HG03039 (cell line): ENCODE measurements around the gene DSE.
"Not testable (repeated sequence)": the region's sequence is repeated elsewhere in the genome, so short reads cannot be mapped to it uniquely, and the experiment has no call there.

Experiments
- ATAC-seq: cut with Tn5 transposase; IDR thresholded peaks from one replicate; pipeline ENCODE4 v1.9.1; 2021; ENCODE audit warnings: mild to moderate bottlenecking, moderate library complexity; ENCODE audit not compliant: unreplicated experiment

Gene DSE

DNA sequence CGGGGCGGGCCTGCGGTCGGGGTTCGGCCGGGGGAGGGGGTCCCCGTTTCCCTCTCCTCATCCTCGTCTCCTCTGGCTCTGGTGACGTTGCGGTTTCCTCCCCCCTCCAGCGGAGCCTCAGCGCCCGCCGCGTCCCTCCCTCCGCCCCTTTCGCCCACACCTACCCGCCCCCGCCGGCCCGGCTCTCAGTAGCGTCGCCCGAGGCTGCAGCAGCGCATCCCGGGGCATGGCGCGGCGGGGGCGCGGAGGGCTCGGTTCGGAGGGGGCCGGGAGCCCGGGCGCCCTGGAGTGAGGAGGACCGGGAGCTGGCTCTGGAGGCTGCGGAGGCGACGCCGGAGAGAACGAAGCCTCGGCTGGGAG lies at the start of gene DSE:
Gene DSE (plus strand): TSS at position 188 of the 360 bp plus-strand sequence. CDS start 28,304 bp downstream, outside the sequence.
- peak; percentile 78 for ATAC-seq

DNA sequence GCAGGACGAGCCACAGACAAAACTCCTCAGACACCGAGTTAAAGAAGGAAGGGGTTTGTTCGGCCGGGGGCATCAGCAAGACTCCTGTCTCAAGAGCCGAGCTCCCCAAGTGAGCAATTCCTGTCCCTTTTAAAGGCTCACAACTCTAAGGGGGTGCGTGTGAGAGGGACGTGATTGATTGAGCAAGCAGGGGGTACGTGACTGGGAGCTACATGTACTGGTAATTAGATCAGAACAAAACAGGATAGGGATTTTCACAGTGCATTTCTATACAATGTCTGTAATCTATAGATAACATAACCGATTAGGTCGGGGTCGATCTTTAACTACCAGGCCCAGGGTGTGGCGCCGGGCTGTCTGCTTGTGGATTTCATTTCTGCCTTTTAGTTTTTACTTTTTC lies 48.8 kb upstream of the DSE start:
- not testable (repeated sequence) for ATAC-seq

DNA sequence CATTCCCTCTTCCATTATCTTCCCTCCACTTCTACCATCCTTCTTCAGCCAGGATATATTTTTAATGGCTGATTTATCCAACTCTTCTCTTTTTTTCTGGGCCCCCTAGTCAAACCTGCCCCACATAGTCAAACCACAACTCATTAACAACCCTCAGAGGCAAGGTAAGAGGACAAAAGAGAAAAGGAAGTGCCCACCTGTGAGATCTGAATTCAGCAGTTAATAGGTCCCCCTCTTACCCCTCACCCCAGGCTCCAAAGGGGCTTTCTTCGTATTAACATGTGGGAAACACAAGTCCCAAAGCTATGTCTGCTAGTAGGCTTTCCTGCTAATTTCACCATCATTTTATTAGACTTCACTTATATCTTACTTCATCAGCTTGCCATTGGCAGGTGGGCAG lies 46.9 kb upstream of the DSE start:
- no peak for ATAC-seq

DNA sequence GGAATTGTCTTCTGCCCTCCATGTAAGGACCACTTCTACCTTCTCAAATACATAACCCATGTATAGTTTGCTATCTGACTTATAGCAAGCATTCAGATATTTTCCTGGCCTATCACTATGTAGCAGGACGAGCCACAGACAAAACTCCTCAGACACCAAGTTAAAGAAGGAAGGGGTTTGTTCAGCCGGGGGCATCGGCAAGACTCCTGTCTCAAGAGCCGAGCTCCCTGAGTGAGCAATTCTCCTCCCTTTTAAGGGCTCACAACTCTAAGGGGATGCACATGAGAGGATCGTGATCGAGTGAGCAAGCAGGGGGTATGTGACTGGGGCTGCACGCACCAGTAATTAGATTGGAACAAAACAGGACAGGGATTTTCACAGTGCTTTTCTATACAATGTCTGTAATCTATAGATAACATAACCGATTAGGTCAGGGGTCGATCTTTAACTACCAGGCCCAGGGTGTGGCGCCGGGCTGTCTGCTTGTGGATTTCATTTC lies 45.1 kb upstream of the DSE start:
- not testable (repeated sequence) for ATAC-seq

DNA sequence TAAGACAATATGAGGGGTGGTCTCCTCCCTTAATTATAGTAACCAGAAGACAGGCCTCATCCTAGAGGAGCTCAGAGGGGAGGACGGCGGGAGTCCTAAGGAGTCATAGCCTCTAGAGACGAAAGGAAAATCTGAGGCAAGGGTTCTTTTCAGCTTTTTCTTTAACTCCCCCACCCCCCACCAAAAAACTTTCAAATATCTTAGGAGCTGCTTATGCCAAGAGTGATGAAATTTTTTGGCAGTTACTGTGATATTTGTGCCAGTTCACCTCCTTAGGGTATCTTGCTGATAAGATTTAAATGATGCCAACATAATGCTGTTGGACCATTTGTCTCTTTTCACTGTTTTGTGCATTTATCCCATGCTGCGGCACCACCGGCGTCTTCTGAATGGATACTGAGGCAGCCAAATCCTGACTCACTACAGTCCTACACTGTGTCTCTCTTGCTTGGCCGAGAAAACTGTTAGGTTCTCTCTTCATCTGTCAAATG lies 44.5 kb upstream of the DSE start:
- ATAC-seq, result no peak

DNA sequence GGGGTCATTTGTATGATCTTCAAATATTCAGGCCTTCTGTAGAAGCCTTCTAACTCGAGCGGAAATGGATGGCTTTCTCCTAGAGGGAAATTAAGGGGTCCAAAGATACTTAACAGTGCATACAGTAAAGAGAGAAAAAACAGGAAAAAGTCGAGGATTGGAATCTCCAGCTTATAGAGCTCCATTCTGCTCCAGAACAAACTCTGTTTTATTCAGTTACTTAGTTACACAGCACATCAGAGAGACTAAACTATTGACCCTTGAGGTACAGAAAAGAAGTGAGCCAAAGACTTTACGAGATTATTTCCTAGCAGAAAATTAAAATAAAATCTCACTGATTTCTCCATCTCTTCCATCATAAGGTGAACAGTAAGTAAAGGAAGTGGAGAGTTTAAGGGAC lies 43.8 kb upstream of the DSE start:
- ATAC-seq, result no peak

DNA sequence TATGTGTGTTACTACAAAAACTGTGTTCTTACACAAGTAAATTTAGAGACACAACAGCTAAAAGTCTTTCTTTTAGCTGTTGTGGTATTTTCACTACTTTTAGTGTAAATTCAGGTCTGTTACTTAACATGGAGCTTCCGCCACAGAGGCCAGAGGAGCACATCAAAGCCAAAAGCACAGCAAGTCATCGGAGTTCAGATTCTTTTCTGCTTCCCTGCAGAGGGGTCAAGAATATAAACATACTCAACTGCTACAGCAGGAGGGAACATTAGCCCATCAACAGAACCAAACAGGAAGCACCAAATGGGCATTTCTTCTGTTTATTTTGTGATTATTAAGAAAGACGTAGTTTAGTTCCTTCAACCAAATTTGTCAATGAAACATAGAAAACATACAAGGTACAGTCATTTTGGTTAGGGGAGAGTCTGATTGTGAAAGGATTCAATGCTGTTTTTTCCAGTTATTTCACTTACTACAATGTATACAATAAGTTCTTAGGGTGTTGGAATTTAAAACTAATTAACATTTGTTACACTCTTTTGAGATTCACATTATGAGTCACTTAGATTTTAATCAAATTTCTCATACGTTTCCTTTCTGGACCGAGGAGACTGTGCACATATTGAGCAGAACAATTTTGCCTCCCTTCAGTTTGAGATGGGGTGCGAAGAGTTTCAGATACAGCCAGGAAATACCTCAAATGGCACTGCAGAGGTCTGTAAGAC lies 42.8 kb upstream of the DSE start:
- no peak for ATAC-seq

DNA sequence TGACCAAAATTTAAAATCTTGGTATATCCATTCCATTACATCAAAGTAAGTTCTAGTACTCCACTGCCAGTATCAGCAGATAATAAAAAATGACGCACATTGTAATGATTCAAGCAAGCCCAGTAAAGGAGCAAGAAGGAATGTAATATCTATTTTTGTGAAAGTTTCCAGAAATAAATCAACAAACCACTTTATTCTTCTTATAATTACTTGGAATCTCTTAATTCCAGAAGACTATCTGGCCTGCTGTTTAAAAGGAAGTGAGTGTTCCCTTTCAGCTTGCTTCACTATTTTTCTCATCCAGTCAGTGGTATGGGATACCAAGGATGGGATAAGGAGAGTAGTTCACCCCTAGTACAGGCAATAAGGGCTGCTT lies 42.2 kb upstream of the DSE start:
- no peak for ATAC-seq

DNA sequence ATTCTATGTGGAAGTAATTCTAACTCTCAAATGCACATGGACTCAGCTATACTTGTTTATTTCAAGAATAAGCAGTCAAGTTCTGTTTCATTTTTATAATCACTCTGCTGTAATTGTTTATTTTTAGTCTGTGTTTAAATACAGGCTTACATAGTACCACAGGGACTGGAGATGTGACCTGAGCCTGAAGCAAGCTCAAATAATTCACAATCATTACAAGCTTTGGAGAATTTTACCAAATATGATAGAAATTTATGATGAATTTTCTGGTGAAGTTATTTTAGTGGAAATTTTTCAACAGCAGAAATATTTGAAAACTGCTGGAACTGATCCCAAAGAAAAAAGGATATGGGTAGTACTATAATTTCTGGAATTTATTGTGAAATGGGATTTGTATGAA lies 41.6 kb upstream of the DSE start:
- no peak for ATAC-seq

DNA sequence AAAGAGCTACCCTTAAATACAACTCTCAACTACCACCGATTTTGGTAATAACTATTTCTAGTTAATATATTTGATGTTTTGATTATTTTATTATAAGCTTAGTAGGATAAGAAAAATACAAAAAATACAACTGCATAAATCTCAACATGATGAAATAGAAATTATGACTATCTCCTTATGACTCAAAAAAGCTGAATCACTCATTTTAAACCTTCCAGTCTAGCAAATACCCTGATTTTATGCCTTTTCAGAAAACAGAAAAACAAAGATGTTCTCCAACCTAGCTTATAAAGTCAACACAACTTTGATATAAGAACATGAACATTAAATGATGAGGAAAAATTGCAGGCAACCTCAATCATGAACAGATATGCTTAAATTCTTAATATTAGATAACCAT lies 40.2 kb upstream of the DSE start:
- ATAC-seq, result no peak

DNA sequence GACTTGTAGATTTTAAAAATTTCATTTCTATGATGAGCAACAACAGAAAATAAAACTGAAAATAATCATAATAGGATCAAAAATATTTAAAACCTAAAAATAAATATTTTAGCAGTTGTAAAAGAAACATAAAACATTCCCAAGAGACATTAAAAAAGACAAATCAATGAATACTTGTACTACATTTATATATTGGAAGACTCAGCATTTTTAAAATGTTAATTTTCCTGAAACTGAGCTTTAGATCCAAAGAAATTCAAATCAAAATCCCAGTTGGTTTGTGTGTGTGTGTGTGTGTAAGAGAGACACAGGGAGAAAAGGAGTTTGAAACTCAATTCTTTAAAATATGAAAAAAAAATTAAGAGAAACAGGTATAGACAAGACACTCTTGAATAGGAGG lies 38.7 kb upstream of the DSE start:
- ATAC-seq, result no peak

DNA sequence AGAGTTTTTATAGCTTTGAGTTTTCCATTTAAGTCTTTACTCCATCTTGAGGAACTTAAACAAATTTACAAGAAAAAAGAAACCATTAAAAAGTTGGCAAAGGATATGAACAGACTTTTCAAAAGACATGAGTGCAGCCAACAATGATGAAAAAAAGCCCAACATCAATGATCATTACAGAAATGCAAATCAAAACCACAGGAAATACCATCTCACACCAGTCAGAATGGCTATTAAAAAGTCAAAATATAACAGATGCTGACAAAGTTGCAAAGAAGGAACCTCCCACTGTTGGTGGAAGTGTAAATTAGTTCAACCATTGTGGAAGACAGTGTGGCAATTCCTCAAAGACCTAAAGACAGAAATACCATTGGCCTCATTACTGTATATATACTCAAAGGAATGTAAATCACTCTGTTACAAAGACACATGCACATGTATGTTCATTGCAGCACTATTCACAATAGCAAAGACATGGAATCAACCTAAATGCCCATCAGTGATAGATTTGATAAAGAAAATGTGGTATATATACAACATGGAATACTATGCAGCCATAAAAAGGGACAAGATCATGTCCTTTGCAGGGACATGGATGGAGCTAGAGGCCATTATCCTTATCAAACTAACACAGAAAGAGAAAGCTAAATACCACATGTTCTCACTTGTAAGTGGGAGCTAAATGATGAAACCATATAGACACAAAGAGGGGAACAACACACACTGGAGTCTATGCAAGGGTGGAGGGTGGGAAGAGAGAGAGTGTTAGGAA lies 35.9 kb upstream of the DSE start:
- ATAC-seq, result not testable (repeated sequence)

DNA sequence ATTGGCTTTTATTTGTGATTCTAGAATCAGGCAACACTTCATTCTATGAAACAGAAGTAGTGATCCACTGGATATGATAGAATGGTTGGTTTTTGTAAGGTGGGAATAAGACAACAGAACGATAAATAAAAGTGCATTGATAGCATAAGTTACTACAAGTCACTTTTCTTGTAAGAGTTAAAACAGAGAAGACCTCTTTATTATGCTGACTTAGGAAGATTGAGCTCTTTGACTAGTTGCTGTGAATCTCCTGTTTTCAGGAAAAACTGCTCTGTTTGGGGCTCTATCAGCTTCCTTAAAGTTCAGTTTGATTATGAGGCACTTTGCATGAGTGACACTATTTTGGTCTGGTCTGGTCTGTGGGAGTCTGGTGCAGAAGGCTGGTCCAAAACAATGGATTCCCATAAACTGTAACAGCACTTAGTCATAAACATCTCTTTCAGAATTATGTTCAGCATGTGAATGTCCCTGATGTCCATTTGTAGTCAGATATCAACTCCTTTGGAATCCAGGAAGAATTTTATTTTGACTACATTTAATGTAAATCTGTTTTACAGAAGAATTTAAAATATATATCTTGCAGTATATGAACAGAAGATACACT lies 35.0 kb upstream of the DSE start:
- no peak for ATAC-seq

DNA sequence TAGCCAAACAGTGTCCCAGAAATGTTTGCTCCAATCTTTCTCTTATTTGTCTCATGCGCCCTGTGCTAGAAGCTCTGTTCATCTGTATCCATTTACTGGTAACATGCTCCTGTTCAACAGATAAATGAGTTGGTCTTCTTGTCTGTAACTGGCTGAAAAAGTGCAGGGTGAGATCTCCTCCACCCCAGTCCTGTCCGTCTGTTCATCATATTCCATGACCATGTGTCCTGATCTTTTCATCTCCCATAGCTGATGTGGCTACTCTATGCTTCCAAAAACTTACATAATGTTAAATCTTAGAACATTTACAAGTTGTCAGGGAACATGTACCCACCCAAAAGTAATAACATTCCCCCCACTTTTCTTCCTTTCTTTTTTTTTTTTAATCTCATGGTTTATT lies 31.8 kb upstream of the DSE start:
- ATAC-seq, result no peak

DNA sequence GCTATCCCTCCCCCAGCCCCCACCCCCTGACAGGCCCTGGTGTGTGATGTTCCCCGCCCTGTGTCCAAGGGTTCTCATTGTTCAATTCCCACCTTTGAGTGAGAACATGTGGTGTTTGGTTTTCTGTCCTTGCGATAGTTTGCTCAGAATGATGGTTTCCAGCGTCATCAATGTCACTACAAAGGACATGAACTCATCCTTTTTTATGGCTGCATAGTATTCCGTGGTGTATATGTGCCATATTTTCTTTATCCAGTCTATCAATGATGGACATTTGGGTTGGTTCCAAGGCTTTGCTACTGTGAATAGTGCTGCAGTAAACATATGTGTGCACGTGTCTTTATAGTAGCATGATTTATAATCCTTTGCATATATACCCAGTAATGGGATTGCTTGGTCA lies 30.1 kb upstream of the DSE start:
- not testable (repeated sequence) for ATAC-seq

DNA sequence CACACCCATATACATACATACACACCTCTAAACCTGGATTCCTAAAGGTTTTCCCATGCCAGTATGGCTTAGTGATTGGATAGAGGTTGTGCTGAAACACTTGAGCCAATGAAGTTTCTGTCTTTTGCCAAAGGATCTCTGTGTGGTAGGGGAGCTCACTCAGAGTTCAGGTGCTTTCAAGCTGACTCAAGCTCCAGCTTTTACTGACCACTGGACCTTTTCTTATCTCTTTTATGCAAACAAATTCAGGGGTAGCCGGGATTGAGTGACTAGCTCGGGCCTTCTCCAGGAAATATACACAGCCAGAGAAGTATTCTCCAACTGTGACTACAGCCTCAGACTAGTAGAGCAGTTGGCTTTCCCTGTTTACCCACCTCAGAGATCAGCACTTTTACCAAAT lies 21.5 kb upstream of the DSE start:
- no peak for ATAC-seq

DNA sequence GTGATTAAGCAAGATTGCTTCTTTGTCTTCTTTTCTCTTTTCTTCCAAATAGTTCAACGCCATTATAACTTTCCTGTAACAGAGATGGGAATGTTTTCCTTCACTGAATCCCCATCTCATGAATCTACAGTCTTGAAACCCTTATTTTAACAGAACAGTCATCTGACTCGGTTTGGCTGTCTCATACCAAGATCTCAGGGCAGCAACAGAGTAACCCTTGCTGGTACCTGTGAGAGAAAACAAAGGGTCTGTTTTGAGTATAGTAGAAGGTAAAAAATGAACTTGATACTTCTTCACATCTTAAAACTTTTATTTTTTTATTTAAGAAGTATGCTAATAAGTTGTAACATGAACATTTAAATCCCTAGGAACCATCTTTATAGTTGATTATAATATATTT lies 19.6 kb upstream of the DSE start:
- ATAC-seq, result no peak

DNA sequence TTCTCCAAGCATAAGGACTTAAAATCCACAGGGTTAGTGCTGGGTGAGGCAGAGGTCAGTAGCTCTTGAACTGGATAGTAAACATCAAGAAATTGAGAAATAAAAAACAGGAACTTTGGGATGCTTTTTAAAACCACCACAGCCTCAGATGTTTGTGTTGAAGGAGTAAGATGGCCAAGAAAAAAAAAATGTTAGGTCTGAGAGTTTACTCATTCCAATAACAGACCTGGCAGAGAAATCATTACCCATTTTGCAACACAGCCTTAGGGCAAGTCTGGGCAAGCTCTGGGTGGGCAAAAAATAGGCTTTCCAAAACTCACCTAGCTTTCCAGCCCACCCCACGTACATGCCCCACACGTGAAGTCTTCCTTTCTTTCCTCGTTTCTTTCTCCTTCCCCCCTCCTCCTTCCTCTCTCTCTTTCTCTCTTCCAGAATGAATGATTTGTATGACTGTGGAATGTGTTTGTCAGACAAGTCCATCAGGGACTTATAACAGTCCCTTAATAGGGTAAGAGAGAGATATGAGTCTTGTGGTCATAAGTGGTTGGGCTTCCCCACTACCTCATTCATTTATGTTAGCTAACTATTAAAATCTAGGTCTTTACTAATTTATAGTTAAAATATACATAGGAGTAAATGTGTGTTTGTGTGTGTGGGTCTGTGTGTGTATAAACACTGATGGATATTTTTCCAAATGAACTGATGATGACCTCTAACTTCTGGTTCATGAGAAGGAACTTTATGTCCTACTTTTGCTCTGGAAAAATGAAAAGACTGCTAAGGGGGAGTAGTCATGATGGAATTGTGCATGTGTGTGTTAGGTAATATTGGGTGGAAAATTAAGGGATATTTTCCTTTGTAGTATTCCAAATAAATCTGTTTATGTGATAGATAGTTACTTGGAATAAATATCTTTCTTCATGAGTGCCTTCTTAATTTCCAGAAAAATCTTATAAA lies 18.0 kb upstream of the DSE start:
- peak; percentile 56 for ATAC-seq

DNA sequence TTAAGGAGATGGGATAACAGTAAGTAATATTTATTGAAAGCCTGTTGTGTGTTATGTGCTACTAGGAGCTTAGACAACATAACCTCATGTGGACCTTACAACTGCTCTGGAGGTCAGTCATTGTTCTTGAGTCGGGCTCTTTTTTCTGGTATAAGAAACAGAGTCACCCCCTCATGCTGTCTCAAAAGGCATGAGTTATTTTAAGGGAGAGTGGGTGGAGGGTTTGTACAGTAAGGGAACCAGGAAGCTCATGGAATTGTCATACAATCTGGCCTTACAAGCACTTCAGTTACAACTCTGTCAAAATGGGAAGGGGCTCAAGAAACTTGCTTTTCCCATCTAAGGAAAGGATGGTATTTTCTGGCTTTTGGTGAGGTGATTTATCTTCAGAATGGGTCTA lies 16.5 kb upstream of the DSE start:
- no peak for ATAC-seq

DNA sequence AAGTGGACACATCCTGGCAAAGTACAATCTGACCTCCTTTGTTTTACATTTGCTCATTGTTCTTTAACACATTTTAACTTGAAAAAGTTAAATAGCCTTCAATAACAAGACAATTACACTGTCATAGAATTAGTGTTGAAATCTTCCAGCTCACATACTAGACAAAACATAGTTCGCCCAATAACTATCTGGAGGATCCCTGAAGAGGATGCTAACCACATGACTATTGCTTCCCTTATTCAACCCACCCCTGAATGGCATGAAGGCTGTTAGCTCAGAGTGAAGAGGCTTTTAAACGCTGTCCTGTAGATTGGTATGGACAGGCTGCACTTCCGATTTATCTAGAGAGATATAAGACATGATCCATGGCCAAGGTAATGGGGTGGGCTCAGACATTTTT lies 15.0 kb upstream of the DSE start:
- ATAC-seq, result no peak

DNA sequence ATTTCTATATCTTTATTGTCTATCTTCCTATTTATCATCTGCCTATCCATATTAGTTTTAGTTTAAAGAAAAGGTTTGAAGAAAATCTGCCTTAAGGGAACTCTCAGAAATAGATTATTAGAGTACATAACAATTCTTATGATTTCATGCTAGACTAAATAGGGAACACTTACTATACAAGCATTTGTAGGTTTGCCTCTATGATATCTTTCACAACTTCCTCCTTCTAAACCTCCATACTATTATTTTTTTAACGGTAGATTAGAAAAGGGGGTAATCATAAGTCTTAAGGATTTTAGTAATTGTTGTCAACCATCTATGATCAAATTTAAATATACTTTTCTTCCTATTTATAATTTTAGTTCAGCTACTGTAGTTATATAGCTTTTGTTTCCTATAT lies 11.6 kb upstream of the DSE start:
- no peak for ATAC-seq
